22Rv1 (cell line): ENCODE measurements around the gene G6PC1.
"Not testable (repeated sequence)": the region's sequence is repeated elsewhere in the genome, so short reads cannot be mapped to it uniquely, and the experiment has no call there.

Experiments used
- H3K27ac ChIP-seq: fragments of 450-650 bp; 2 replicates; pipeline ENCODE4 v1.5.1; 2017
- CTCF ChIP-seq: fragments of 450-650 bp; IDR thresholded peaks from 2 replicates; pipeline ENCODE4 v1.5.1; 2017; ENCODE audit warnings: mild to moderate bottlenecking
- ZFX ChIP-seq: fragments of 450-650 bp; IDR thresholded peaks from 2 replicates; pipeline ENCODE4 v1.6.1; 2017; ENCODE audit warnings: antibody characterized with exemption, borderline replicate concordance

The G6PC1 gene

DNA sequence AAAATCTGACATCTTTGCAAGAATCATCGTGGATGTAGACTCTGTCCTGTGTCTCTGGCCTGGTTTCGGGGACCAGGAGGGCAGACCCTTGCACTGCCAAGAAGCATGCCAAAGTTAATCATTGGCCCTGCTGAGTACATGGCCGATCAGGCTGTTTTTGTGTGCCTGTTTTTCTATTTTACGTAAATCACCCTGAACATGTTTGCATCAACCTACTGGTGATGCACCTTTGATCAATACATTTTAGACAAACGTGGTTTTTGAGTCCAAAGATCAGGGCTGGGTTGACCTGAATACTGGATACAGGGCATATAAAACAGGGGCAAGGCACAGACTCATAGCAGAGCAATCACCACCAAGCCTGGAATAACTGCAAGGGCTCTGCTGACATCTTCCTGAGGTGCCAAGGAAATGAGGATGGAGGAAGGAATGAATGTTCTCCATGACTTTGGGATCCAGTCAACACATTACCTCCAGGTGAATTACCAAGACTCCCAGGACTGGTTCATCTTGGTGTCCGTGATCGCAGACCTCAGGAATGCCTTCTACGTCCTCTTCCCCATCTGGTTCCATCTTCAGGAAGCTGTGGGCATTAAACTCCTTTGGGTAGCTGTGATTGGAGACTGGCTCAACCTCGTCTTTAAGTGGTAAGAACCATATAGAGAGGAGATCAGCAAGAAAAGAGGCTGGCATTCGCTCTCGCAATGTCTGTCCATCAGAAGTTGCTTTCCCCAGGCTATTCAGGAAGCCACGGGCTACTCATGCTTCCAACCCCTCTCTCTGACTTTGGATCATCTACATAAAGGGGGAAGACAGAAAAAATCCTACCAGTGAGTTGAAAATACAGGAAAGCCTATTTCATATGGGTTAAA is at the start of gene G6PC1:
Gene G6PC1, plus strand, starts transcription at position 340 of the 872 bp plus-strand sequence. Its CDS starts 78 bp downstream, at position 418.
- TF ChIP-seq CTCF (no peak), ZFX (no peak)
- H3K27ac ChIP-seq, result no peak within 1 kb of the TSS

DNA sequence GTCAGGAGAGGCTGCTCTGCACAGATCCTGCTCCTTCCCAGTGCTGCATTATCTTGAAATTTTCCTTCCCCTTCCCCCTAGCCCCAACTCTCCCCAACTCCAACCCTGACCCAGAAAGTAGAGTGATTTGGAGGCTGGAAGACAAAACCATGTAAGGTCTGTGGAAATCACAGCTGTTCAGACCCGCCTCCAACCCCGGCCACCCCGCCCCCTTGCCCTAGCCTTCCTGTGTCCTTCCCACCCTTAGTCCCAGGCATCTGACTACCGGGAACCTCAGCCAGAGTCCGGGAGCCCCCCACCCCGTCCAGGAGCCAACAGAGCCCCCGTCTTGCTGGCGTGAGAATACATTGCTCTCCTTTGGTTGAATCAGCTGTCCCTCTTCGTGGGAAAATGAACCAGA is 49.6 kb upstream of the G6PC1 start, which contains the start of gene AOC3:
Gene AOC3, plus strand, starts transcription at position 246 of the 400 bp plus-strand sequence. Its CDS starts 145 bp downstream, at position 391.
- TF ChIP-seq ZFX (no peak), CTCF (no peak)
- H3K27ac ChIP-seq, result no peak within 1 kb of the TSS

- H3K27ac ChIP-seq, result not testable (repeated sequence)
Observed at GRCh38 chr17:42851371-42852240, 49.0 kb upstream of the G6PC1 start.

- H3K27ac ChIP-seq, result no peak overlapping the region
- TF ChIP-seq ZFX (no peak), CTCF (no peak)
Observed at GRCh38 chr17:42852351-42852750, 48.2 kb upstream of the G6PC1 start.

DNA sequence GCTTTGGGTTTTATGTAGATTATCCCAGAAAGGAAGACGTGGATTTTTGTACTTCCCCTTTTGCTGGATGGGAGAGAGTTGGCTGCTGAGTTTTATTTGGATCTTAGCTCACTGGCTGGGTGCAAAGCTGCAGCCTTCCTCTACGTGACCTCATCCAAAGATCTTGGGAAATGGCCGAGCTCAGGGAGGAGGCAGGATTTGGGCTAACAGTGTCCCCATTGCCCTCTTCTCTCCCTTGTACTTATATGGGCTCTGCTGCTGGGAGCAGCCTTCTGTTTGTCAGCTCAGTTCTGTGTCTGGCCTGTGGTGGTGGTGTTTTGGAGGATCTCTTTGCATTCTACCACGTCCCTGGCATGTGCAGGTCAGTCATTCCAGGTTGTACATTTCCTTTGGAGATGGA is 47.6 kb upstream of the G6PC1 start:
- H3K27ac ChIP-seq, result no peak overlapping the region
- no peak for TF ChIP-seq CTCF
- no peak for TF ChIP-seq ZFX

GRCh38 chr17:42853597-42853967 is 47.0 kb upstream of the G6PC1 start:
- TF ChIP-seq ZFX (no peak), CTCF (no peak)
- no peak overlapping the region for H3K27ac ChIP-seq

GRCh38 chr17:42853968-42854790 is 46.4 kb upstream of the G6PC1 start:
- TF ChIP-seq ZFX (no peak), CTCF (no peak)
- no peak overlapping the region for H3K27ac ChIP-seq
